Endodermal cell (in vitro differentiated cells): ENCODE data around the gene COL4A2. TPM values are rescaled to one million over a fixed set of nuclear protein-coding genes. Genes with fewer than 3 reads are reported as not detected.

ENCODE experiments used
- DNase-seq: peaks from one replicate; pipeline ENCODE4 v3.0.0-alpha.2; 2017
- H3K27ac ChIP-seq: 2 replicates; pipeline ENCODE4 v1.5.1; 2013; ENCODE audit warnings: mild to moderate bottlenecking, low read depth, low read length, moderate library complexity
- H3K27me3 ChIP-seq: 2 replicates; pipeline ENCODE4 v1.6.1; 2013; ENCODE audit warnings: mild to moderate bottlenecking, low read length, moderate library complexity; ENCODE audit not compliant: insufficient read depth, control insufficient read depth, poor library complexity, severe bottlenecking
- H3K36me3 ChIP-seq: 2 replicates; pipeline ENCODE4 v1.7.0; 2013; ENCODE audit warnings: mild to moderate bottlenecking, low read length, moderate library complexity; ENCODE audit not compliant: control insufficient read depth, insufficient read depth
- H3K4me1 ChIP-seq: one replicate; pipeline ENCODE4 v1.7.0; 2013; ENCODE audit warnings: low read length; ENCODE audit not compliant: control insufficient read depth, insufficient read depth
- H3K4me3 ChIP-seq: 2 replicates; pipeline ENCODE4 v1.5.1; 2013; ENCODE audit warnings: mild to moderate bottlenecking, low read length, moderate library complexity
- H3K9ac ChIP-seq: 2 replicates; pipeline ENCODE4 v1.6.1; 2013; ENCODE audit warnings: mild to moderate bottlenecking, low read length, moderate library complexity; ENCODE audit not compliant: poor library complexity, severe bottlenecking; ENCODE audit errors: extremely low read depth
- H3K9me3 ChIP-seq: 2 replicates; pipeline ENCODE4 v1.6.1; 2013; ENCODE audit warnings: mild to moderate bottlenecking, low read length, moderate library complexity; ENCODE audit not compliant: control insufficient read depth
- H3K27ac Mint-ChIP-seq: 2 replicates; pipeline ENCODE4 v1.8.0; 2020; ENCODE audit warnings: mixed read lengths
- H3K27me3 Mint-ChIP-seq: 2 replicates; pipeline ENCODE4 v1.8.0; 2021; ENCODE audit warnings: mild to moderate bottlenecking, mixed read lengths; ENCODE audit not compliant: insufficient read depth
- H3K36me3 Mint-ChIP-seq: 2 replicates; pipeline ENCODE4 v1.8.0; 2020; ENCODE audit warnings: low read depth, mixed read lengths
- H3K4me1 Mint-ChIP-seq: 2 replicates; pipeline ENCODE4 v1.8.0; 2020; ENCODE audit warnings: mixed read lengths
- H3K4me3 Mint-ChIP-seq: 2 replicates; pipeline ENCODE4 v1.8.0; 2020; ENCODE audit warnings: mild to moderate bottlenecking, moderate library complexity, mixed read lengths
- H3K9me3 Mint-ChIP-seq: 2 replicates; pipeline ENCODE4 v1.8.0; 2020; ENCODE audit warnings: mild to moderate bottlenecking, mixed read lengths
- CTCF ChIP-seq: fragments of 200-600 bp; sonication (generic); conservative IDR thresholded peaks from 2 replicates; pipeline ENCODE4 v1.5.0; 2021; ENCODE audit warnings: antibody characterized with exemption, mild to moderate bottlenecking
- WGBS, 2 experiments: methylation state at CpG; one replicate each; pipeline versions ENCODE4 v1.1.5 to v1.1.7; 2013; ENCODE audit warnings: missing lambda C conversion rate in 2 of 2, mixed read lengths in 1 of 2; ENCODE audit not compliant: insufficient coverage in 1 of 2, insufficient read length in 1 of 2; 5-methylcytosine and 5-hydroxymethylcytosine counted together
- total RNA-seq, 2 donors: library from RNA; stranded (reverse); fragmentation: NEBNext Ultra II Directional in 1 of 2; extraction: Animal tissue kit (Norgen Biotek cat#: 25700) in 1 of 2; gene quantifications; 2 replicates in 1 of 2; 3 replicates in 1 of 2; pipeline ENCODE4 v1.2.1, GENCODE V29; 2021

COL4A2 gene
- total RNA-seq, 2 donors from 2014 or later: 388 to 398 TPM

GRCh38 chr13:110424569-110425443, 117.7 kb downstream of the COL4A2 start:
- H3K4me3 ChIP-seq: no peak overlapping the region
- peak overlapping the region; percentile 9 for H3K27ac ChIP-seq
- peaks cover 68% of the 10 kb centered on the region for H3K36me3 Mint-ChIP-seq
- DNase-seq: no peak
- H3K9me3 Mint-ChIP-seq: no peaks in the 10 kb centered on the region
- no peak overlapping the region for H3K4me3 Mint-ChIP-seq
- no peak overlapping the region for H3K27ac Mint-ChIP-seq
- no peaks in the 10 kb centered on the region for H3K4me1 ChIP-seq
- WGBS, 2 experiments: 88 to 92% methylated on average over 26 of the region's 26 CpGs
- H3K27me3 Mint-ChIP-seq: no peaks in the 10 kb centered on the region
- H3K9me3 ChIP-seq: no peaks in the 10 kb centered on the region
- H3K4me1 Mint-ChIP-seq: peaks cover 3% of the 10 kb centered on the region
- no peaks in the 10 kb centered on the region for H3K27me3 ChIP-seq
- no peak for TF ChIP-seq CTCF
- H3K9ac ChIP-seq: no peak overlapping the region
- peaks cover 90% of the 10 kb centered on the region for H3K36me3 ChIP-seq

GRCh38 chr13:110425444-110425780, 118.3 kb downstream of the COL4A2 start:
- peaks cover 3% of the 10 kb centered on the region for H3K4me1 Mint-ChIP-seq
- Histone ChIP-seq H3K36me3 (peaks cover 90% of the 10 kb centered on the region), H3K27me3 (no peaks in the 10 kb centered on the region), H3K4me1 (no peaks in the 10 kb centered on the region), H3K27ac (peak overlapping the region; percentile 9), H3K9ac (no peak overlapping the region), H3K4me3 (no peak overlapping the region), H3K9me3 (no peaks in the 10 kb centered on the region)
- no peaks in the 10 kb centered on the region for H3K9me3 Mint-ChIP-seq
- H3K36me3 Mint-ChIP-seq: peaks cover 68% of the 10 kb centered on the region
- no peaks in the 10 kb centered on the region for H3K27me3 Mint-ChIP-seq
- H3K27ac Mint-ChIP-seq: no peak overlapping the region
- WGBS, 2 experiments: 86 to 95% methylated on average over 5 to 8 of the region's 8 CpGs
- H3K4me3 Mint-ChIP-seq: no peak overlapping the region
- no peak for DNase-seq
- TF ChIP-seq CTCF: no peak

GRCh38 chr13:110426735-110427134, 119.7 kb downstream of the COL4A2 start:
- Mint-ChIP-seq H3K27me3 (no peaks in the 10 kb centered on the region), H3K9me3 (no peaks in the 10 kb centered on the region), H3K4me1 (peaks cover 3% of the 10 kb centered on the region), H3K27ac (no peak overlapping the region), H3K4me3 (no peak overlapping the region), H3K36me3 (peaks cover 69% of the 10 kb centered on the region)
- H3K36me3 ChIP-seq: peaks cover 90% of the 10 kb centered on the region
- 93 to 100% methylated on average over 2 to 3 of the region's 4 CpGs for WGBS, 2 experiments
- H3K9me3 ChIP-seq: no peaks in the 10 kb centered on the region
- no peak overlapping the region for H3K27ac ChIP-seq
- TF ChIP-seq CTCF: no peak
- H3K4me3 ChIP-seq: no peak overlapping the region
- H3K9ac ChIP-seq: no peak overlapping the region
- no peaks in the 10 kb centered on the region for H3K27me3 ChIP-seq
- no peaks in the 10 kb centered on the region for H3K4me1 ChIP-seq
- no peak for DNase-seq
